Duodenal mucosa (tissue), 2 donors: ENCODE measurements around the gene ATAD2B.

ENCODE experiments used
- H3K27ac ChIP-seq: one replicate; pipeline ENCODE4 v1.7.0; 2013; ENCODE audit warnings: low read depth, low read length
- H3K27me3 ChIP-seq, 2 donors: one replicate each; pipeline ENCODE4 v1.7.0; 2013; ENCODE audit warnings: low read length in 2 of 2, control low read depth in 1 of 2; ENCODE audit not compliant: insufficient read depth in 2 of 2, control insufficient read depth in 1 of 2
- H3K36me3 ChIP-seq, 2 donors: one replicate each; pipeline ENCODE4 v1.7.0; 2013; ENCODE audit warnings: low read length in 2 of 2, control low read depth in 1 of 2; ENCODE audit not compliant: insufficient read depth in 2 of 2, control insufficient read depth in 1 of 2
- H3K4me1 ChIP-seq, 2 donors: one replicate each; pipeline ENCODE4 v1.7.0; 2013; ENCODE audit warnings: low read length in 2 of 2, control low read depth in 1 of 2; ENCODE audit not compliant: insufficient read depth in 2 of 2, control insufficient read depth in 1 of 2
- H3K4me3 ChIP-seq, 2 donors: one replicate each; pipeline ENCODE4 v1.7.0; 2013; ENCODE audit warnings: low read length in 2 of 2, low read depth in 1 of 2
- H3K9ac ChIP-seq, 2 donors: one replicate each; pipeline ENCODE4 v1.7.0; 2013; ENCODE audit warnings: low read length in 2 of 2, low read depth in 1 of 2
- H3K9me3 ChIP-seq, 2 donors: one replicate each; pipeline ENCODE4 v1.7.0; 2013; ENCODE audit warnings: low read length in 2 of 2, control low read depth in 1 of 2; ENCODE audit not compliant: control insufficient read depth in 1 of 2

The ATAD2B gene

GRCh38 chr2:23862716-23863426 is 64.1 kb downstream of the ATAD2B start:
- no peaks in the 10 kb centered on the region for H3K27me3 ChIP-seq
- no peak overlapping the region for H3K9ac ChIP-seq
- H3K27ac ChIP-seq: no peak overlapping the region
- no peak overlapping the region for H3K4me3 ChIP-seq
- H3K36me3 ChIP-seq: peaks cover 5 to 27% of the 10 kb centered on the region in 2 donors
- no peaks in the 10 kb centered on the region for H3K4me1 ChIP-seq
- no peaks in the 10 kb centered on the region for H3K9me3 ChIP-seq

- H3K9me3 ChIP-seq: no peaks in the 10 kb centered on the region
- H3K4me3 ChIP-seq: no peak overlapping the region
- H3K27ac ChIP-seq: no peak overlapping the region
- H3K4me1 ChIP-seq: no peaks in the 10 kb centered on the region
- H3K36me3 ChIP-seq: peaks cover 0 to 21% of the 10 kb centered on the region in 2 donors
- no peaks in the 10 kb centered on the region for H3K27me3 ChIP-seq
- H3K9ac ChIP-seq: no peak overlapping the region
These were observed 65.0 kb downstream of the ATAD2B start for GRCh38 chr2:23861952-23862351.

- Histone ChIP-seq H3K4me3 (no peak overlapping the region), H3K9ac (no peak overlapping the region), H3K27ac (no peak overlapping the region), H3K4me1 (no peaks in the 10 kb centered on the region), H3K36me3 (peaks cover 0 to 24% of the 10 kb centered on the region in 2 donors), H3K9me3 (no peaks in the 10 kb centered on the region), H3K27me3 (no peaks in the 10 kb centered on the region)
These were observed 66.9 kb downstream of the ATAD2B start for GRCh38 chr2:23859983-23860382.

GRCh38 chr2:23859234-23859633 is 67.7 kb downstream of the ATAD2B start:
- Histone ChIP-seq H3K9ac (no peak overlapping the region), H3K9me3 (no peaks in the 10 kb centered on the region), H3K4me1 (no peaks in the 10 kb centered on the region), H3K27me3 (no peaks in the 10 kb centered on the region), H3K27ac (no peak overlapping the region), H3K36me3 (peaks cover 0 to 27% of the 10 kb centered on the region in 2 donors), H3K4me3 (no peak overlapping the region)

GRCh38 chr2:23850564-23851256 is 76.2 kb downstream of the ATAD2B start:
- Histone ChIP-seq H3K27me3 (no peaks in the 10 kb centered on the region), H3K9ac (no peak overlapping the region), H3K4me3 (no peak overlapping the region)

GRCh38 chr2:23844905-23845304 is 82.0 kb downstream of the ATAD2B start:
- Histone ChIP-seq H3K27ac (no peak overlapping the region), H3K9ac (no peak overlapping the region), H3K27me3 (no peaks in the 10 kb centered on the region), H3K9me3 (no peaks in the 10 kb centered on the region), H3K36me3 (no peaks in the 10 kb centered on the region), H3K4me3 (no peak overlapping the region), H3K4me1 (peaks cover 0 to 3% of the 10 kb centered on the region in 2 donors)

More at GRCh38 chr2:23850564-23851256, 76.2 kb downstream of the ATAD2B start:
- Histone ChIP-seq H3K4me1 (no peaks in the 10 kb centered on the region), H3K36me3 (peaks cover 0 to 8% of the 10 kb centered on the region in 2 donors), H3K9me3 (no peaks in the 10 kb centered on the region), H3K27ac (no peak overlapping the region)

GRCh38 chr2:23843051-23843976 is 83.6 kb downstream of the ATAD2B start:
- Histone ChIP-seq H3K27me3 (no peaks in the 10 kb centered on the region), H3K9me3 (no peaks in the 10 kb centered on the region), H3K4me3 (no peak overlapping the region), H3K27ac (no peak overlapping the region), H3K36me3 (no peaks in the 10 kb centered on the region), H3K4me1 (peaks cover 0 to 3% of the 10 kb centered on the region in 2 donors), H3K9ac (no peak overlapping the region)

GRCh38 chr2:23839919-23840578 is 86.9 kb downstream of the ATAD2B start:
- H3K4me3 ChIP-seq: no peak overlapping the region
- no peaks in the 10 kb centered on the region for H3K27me3 ChIP-seq
- peaks cover 0 to 3% of the 10 kb centered on the region in 2 donors for H3K4me1 ChIP-seq
- H3K9ac ChIP-seq: no peak overlapping the region
- no peak overlapping the region for H3K27ac ChIP-seq
- H3K36me3 ChIP-seq: peaks cover 0 to 12% of the 10 kb centered on the region in 2 donors
- H3K9me3 ChIP-seq: no peaks in the 10 kb centered on the region

- Histone ChIP-seq H3K4me3 (no peak overlapping the region), H3K9me3 (no peaks in the 10 kb centered on the region), H3K9ac (no peak overlapping the region), H3K27ac (no peak overlapping the region), H3K36me3 (peaks cover 0 to 12% of the 10 kb centered on the region in 2 donors), H3K27me3 (no peaks in the 10 kb centered on the region), H3K4me1 (peaks cover 0 to 3% of the 10 kb centered on the region in 2 donors)
These were observed 87.9 kb downstream of the ATAD2B start for GRCh38 chr2:23838996-23839395.
